ENCODE results near the gene PPP1R3G. TPM values are rescaled to one million over a fixed set of nuclear protein-coding genes. Genes with fewer than 3 reads are reported as not detected.

Gene PPP1R3G
- total RNA-seq, 1 experiment from 2014 or later = 0.15 TPM

DNA sequence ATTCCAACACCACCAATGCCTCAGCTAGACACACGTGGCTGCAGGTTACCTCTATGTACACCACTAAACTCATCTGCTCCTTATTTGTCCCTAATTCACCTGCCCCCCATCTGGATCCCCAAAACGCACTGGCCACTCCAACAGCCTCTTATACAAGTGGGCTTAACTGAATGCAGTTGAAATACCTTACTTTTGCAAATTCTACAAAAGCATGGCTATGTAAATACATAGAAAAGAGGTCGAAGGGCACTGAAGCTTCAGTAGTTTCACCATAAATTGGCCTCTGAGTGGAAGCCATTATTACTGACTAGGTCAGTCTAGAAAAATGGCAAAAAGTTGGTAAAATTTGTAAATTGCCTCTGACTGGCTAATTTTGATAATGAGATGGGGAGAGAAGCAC lies 11.1 kb upstream of the PPP1R3G start (continued):
- no peak for TF ChIP-seq NR2C2 (CRISPR knock-in tag; IDR thresholded peaks at IDR 0.05)
- TF ChIP-seq ZNF671 (CRISPR knock-in tag; IDR thresholded peaks at IDR 0.05) = no peak
- TF ChIP-seq, protein P1, sequence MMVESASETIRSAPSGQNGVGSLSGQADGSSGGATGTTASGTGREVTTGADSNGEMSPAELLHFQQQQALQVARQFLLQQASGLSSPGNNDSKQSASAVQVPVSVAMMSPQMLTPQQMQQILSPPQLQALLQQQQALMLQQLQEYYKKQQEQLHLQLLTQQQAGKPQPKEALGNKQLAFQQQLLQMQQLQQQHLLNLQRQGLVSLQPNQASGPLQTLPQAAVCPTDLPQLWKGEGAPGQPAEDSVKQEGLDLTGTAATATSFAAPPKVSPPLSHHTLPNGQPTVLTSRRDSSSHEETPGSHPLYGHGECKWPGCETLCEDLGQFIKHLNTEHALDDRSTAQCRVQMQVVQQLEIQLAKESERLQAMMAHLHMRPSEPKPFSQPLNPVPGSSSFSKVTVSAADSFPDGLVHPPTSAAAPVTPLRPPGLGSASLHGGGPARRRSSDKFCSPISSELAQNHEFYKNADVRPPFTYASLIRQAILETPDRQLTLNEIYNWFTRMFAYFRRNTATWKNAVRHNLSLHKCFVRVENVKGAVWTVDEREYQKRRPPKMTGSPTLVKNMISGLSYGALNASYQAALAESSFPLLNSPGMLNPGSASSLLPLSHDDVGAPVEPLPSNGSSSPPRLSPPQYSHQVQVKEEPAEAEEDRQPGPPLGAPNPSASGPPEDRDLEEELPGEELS (CRISPR knock-in tag; IDR thresholded peaks at IDR 0.05) = no peak
- TF ChIP-seq, protein P2, sequence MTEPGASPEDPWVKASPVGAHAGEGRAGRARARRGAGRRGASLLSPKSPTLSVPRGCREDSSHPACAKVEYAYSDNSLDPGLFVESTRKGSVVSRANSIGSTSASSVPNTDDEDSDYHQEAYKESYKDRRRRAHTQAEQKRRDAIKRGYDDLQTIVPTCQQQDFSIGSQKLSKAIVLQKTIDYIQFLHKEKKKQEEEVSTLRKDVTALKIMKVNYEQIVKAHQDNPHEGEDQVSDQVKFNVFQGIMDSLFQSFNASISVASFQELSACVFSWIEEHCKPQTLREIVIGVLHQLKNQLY (CRISPR knock-in tag; IDR thresholded peaks at IDR 0.05) = no peak
- TF ChIP-seq, protein P3, sequence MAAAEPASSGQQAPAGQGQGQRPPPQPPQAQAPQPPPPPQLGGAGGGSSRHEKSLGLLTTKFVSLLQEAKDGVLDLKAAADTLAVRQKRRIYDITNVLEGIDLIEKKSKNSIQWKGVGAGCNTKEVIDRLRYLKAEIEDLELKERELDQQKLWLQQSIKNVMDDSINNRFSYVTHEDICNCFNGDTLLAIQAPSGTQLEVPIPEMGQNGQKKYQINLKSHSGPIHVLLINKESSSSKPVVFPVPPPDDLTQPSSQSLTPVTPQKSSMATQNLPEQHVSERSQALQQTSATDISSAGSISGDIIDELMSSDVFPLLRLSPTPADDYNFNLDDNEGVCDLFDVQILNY (CRISPR knock-in tag; IDR thresholded peaks at IDR 0.05) = no peak
- TF ChIP-seq, protein P4, sequence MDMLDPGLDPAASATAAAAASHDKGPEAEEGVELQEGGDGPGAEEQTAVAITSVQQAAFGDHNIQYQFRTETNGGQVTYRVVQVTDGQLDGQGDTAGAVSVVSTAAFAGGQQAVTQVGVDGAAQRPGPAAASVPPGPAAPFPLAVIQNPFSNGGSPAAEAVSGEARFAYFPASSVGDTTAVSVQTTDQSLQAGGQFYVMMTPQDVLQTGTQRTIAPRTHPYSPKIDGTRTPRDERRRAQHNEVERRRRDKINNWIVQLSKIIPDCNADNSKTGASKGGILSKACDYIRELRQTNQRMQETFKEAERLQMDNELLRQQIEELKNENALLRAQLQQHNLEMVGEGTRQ (CRISPR knock-in tag; IDR thresholded peaks at IDR 0.05) = no peak
- TF ChIP-seq ZNF263 (CRISPR knock-in tag; IDR thresholded peaks at IDR 0.05; ENCODE audit: low read depth) = no peak

DNA sequence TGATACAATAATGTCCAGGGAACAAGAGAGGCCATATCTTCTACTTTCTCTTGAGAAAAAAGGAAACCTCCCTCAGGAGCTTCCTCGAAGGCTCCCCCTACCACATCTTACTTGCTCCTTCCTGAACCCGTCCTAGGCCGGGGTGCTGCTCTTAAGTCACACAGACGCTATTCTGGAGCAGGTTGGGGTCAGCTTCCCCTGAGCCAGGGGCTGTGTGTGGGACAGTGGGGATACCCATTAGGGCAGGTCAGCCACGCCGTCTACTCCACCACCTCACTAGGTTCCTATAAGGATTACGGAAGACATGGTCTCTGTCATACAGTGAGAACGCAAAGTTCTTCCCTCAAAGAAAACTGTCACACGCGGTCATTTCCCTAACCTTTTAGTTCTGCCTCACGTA lies 8.2 kb upstream of the PPP1R3G start:
- H3K4me1 Mint-ChIP-seq = no peaks in the 10 kb centered on the region
- H3K4me3 Mint-ChIP-seq = no peak overlapping the region
- H3K27ac Mint-ChIP-seq = no peak overlapping the region
- peaks cover 20% of the 10 kb centered on the region for H3K27me3 Mint-ChIP-seq (ENCODE audit: low read depth)
- CTCF ChIA-PET = interaction anchor here (0.8 to 1.5 kb wide), 4 partner anchors 19 to 98 kb away, joined by 3 to 5 read pairs (median 4); no protein-coding TSS in a partner anchor
- no peak for ATAC-seq
- TF ChIP-seq JAZF1 (CRISPR knock-in tag; IDR thresholded peaks at IDR 0.05) = no peak
- TF ChIP-seq, protein P5, sequence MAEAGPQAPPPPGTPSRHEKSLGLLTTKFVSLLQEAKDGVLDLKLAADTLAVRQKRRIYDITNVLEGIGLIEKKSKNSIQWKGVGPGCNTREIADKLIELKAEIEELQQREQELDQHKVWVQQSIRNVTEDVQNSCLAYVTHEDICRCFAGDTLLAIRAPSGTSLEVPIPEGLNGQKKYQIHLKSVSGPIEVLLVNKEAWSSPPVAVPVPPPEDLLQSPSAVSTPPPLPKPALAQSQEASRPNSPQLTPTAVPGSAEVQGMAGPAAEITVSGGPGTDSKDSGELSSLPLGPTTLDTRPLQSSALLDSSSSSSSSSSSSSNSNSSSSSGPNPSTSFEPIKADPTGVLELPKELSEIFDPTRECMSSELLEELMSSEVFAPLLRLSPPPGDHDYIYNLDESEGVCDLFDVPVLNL (CRISPR knock-in tag; IDR thresholded peaks at IDR 0.05; ENCODE audit: borderline replicate concordance, low read depth) = no peak
- TF ChIP-seq GABPB1 (CRISPR knock-in tag; IDR thresholded peaks at IDR 0.05) = no peak
- TF ChIP-seq ZNF219 (CRISPR knock-in tag; IDR thresholded peaks at IDR 0.05; ENCODE audit: borderline replicate concordance) = no peak
- TF ChIP-seq SMAD3 (CRISPR knock-in tag; IDR thresholded peaks at IDR 0.05; ENCODE audit: borderline replicate concordance) = no peak
- no peak for TF ChIP-seq CBFB (CRISPR knock-in tag; IDR thresholded peaks at IDR 0.05; ENCODE audit: low read depth)
- TF ChIP-seq EMX1 (CRISPR knock-in tag; IDR thresholded peaks at IDR 0.05) = no peak
- no peak for TF ChIP-seq NFYB (CRISPR knock-in tag; conservative IDR thresholded peaks at IDR 0.05; ENCODE audit: low read depth)
- TF ChIP-seq TP53 (CRISPR knock-in tag; IDR thresholded peaks at IDR 0.05) = no peak
- TF ChIP-seq ZNF121 (CRISPR knock-in tag; IDR thresholded peaks at IDR 0.05) = no peak
- TF ChIP-seq, protein P6, sequence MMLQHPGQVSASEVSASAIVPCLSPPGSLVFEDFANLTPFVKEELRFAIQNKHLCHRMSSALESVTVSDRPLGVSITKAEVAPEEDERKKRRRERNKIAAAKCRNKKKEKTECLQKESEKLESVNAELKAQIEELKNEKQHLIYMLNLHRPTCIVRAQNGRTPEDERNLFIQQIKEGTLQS (CRISPR knock-in tag; conservative IDR thresholded peaks at IDR 0.05) = no peak
- no peak for TF ChIP-seq CREB1 (CRISPR knock-in tag; IDR thresholded peaks at IDR 0.05)
- TF ChIP-seq ZNF232 (CRISPR knock-in tag; IDR thresholded peaks at IDR 0.05) = no peak
- no peak for TF ChIP-seq ESRRA (CRISPR knock-in tag; IDR thresholded peaks at IDR 0.05; ENCODE audit: borderline replicate concordance)
- TF ChIP-seq, protein P7, sequence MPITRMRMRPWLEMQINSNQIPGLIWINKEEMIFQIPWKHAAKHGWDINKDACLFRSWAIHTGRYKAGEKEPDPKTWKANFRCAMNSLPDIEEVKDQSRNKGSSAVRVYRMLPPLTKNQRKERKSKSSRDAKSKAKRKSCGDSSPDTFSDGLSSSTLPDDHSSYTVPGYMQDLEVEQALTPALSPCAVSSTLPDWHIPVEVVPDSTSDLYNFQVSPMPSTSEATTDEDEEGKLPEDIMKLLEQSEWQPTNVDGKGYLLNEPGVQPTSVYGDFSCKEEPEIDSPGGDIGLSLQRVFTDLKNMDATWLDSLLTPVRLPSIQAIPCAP (CRISPR knock-in tag; IDR thresholded peaks at IDR 0.05) = no peak
- TF ChIP-seq MYBL2 (CRISPR knock-in tag; IDR thresholded peaks at IDR 0.05) = no peak
- H3K9me3 Mint-ChIP-seq = peaks cover 24% of the 10 kb centered on the region
- POLR2A ChIA-PET = interaction anchor here (0.6 kb wide), 1 partner anchor 1888 kb away, joined by 3 read pairs; no protein-coding TSS in a partner anchor
- no peaks in the 10 kb centered on the region for H3K36me3 Mint-ChIP-seq
- DNase-seq (ENCODE audit: low spot score) = no peak
